KMS-11 (cell line): ENCODE results near the gene LRRC8D.

Source experiments
- H2AFZ ChIP-seq: fragments of 200-600 bp; sonication (generic); 2 replicates; pipeline ENCODE4 v1.6.1; 2016; ENCODE audit warnings: antibody characterized with exemption, mixed run types, low read depth
- H3K27ac ChIP-seq: fragments of 200-600 bp; sonication (generic); 2 replicates; pipeline ENCODE4 v1.6.1; 2016; ENCODE audit warnings: mild to moderate bottlenecking, mixed run types
- H3K27me3 ChIP-seq: fragments of 200-600 bp; sonication (generic); 2 replicates; pipeline ENCODE4 v1.6.1; 2017; ENCODE audit warnings: mild to moderate bottlenecking, low read depth, mixed run types, moderate library complexity; ENCODE audit not compliant: insufficient read depth
- H3K36me3 ChIP-seq: fragments of 200-600 bp; sonication (generic); 2 replicates; pipeline ENCODE4 v1.6.1; 2017; ENCODE audit warnings: mild to moderate bottlenecking, mixed run types; ENCODE audit not compliant: insufficient read depth
- H3K4me1 ChIP-seq: fragments of 200-600 bp; sonication (generic); 2 replicates; pipeline ENCODE4 v1.6.1; 2016; ENCODE audit warnings: mild to moderate bottlenecking, low read depth, mixed run types; ENCODE audit not compliant: poor library complexity, severe bottlenecking
- H3K4me2 ChIP-seq: fragments of 200-600 bp; sonication (generic); 2 replicates; pipeline ENCODE4 v1.7.0; 2016; ENCODE audit warnings: mild to moderate bottlenecking, mixed run types
- H3K4me3 ChIP-seq: fragments of 200-600 bp; sonication (generic); IDR thresholded peaks from 2 replicates; pipeline ENCODE4 v1.6.1; 2017; ENCODE audit warnings: low read depth, low read length, mixed read lengths; ENCODE audit not compliant: insufficient read depth
- H3K79me2 ChIP-seq: fragments of 200-600 bp; sonication (generic); 2 replicates; pipeline ENCODE4 v1.6.1; 2016; ENCODE audit warnings: low read depth, mixed run types; ENCODE audit not compliant: insufficient read depth
- H3K9ac ChIP-seq: fragments of 200-600 bp; sonication (generic); 2 replicates; pipeline ENCODE4 v1.6.1; 2016; ENCODE audit warnings: mild to moderate bottlenecking, mixed run types
- H4K20me1 ChIP-seq: fragments of 200-600 bp; sonication (generic); 2 replicates; pipeline ENCODE4 v1.6.1; 2016; ENCODE audit warnings: mild to moderate bottlenecking, mixed run types; ENCODE audit not compliant: insufficient read depth
- CTCF ChIP-seq: fragments of 200-600 bp; sonication (generic); conservative IDR thresholded peaks from 2 replicates; pipeline ENCODE4 v1.6.1; 2017; ENCODE audit warnings: low read depth, mild to moderate bottlenecking, antibody characterized with exemption, low read length, moderate library complexity, mixed read lengths

Gene LRRC8D

DNA sequence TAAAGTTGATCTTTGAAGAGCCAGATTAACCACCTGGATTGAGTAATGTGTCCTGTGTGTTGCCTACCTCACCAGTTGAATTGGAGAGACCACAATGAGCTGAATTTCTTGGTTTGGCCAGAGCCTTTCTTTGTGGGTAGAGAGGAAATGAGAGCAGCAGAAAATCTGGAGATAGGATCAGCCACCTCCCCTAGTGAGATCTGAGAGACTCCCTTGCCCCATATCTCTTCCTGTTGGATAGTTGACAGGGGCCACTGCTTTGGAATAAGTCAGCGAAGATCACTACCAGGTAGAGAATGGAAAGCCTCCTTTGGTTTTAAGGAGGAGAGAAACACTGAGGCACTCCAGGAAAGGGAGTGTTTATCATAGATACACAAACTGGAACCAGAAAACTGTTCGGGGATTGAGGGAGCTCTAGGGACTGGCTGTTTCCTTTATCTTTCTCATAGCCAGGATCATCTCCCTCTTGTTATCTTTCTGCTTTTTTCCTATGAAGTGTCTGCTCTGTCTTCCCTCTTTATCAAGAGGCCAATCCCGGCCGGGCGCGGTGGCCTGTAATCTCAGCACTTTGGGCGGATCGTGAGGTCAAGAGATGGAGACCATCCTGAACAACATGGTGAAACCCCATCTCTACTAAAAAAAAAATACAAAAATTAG, 152.8 kb downstream of the LRRC8D start:
- Histone ChIP-seq H3K36me3 (no peaks in the 10 kb centered on the region), H3K9ac (no peak overlapping the region), H3K27me3 (no peaks in the 10 kb centered on the region), H2AFZ (no peak overlapping the region), H3K4me1 (no peaks in the 10 kb centered on the region), H3K4me2 (no peak overlapping the region), H4K20me1 (no peaks in the 10 kb centered on the region), H3K4me3 (no peak overlapping the region), H3K79me2 (no peaks in the 10 kb centered on the region), H3K27ac (no peak overlapping the region)
- no peak for TF ChIP-seq CTCF

- no peak for TF ChIP-seq CTCF
- no peak overlapping the region for H3K4me3 ChIP-seq
- no peak overlapping the region for H2AFZ ChIP-seq
- H3K4me2 ChIP-seq = no peak overlapping the region
- no peaks in the 10 kb centered on the region for H4K20me1 ChIP-seq
- H3K36me3 ChIP-seq = no peaks in the 10 kb centered on the region
- H3K79me2 ChIP-seq = no peaks in the 10 kb centered on the region
- H3K9ac ChIP-seq = no peak overlapping the region
- H3K4me1 ChIP-seq = no peaks in the 10 kb centered on the region
- no peaks in the 10 kb centered on the region for H3K27me3 ChIP-seq
- H3K27ac ChIP-seq = no peak overlapping the region
Measured at GRCh38 chr1:89974256-89974655, 153.4 kb downstream of the LRRC8D start.

- Histone ChIP-seq H2AFZ (no peak overlapping the region), H3K27me3 (no peaks in the 10 kb centered on the region), H3K9ac (no peak overlapping the region), H3K4me2 (no peak overlapping the region), H3K4me1 (no peaks in the 10 kb centered on the region), H3K79me2 (no peaks in the 10 kb centered on the region), H3K27ac (no peak overlapping the region), H3K36me3 (no peaks in the 10 kb centered on the region), H4K20me1 (no peaks in the 10 kb centered on the region), H3K4me3 (no peak overlapping the region)
- no peak for TF ChIP-seq CTCF
Measured at GRCh38 chr1:89974696-89975470, 154.1 kb downstream of the LRRC8D start.

GRCh38 chr1:89975540-89976125, 154.8 kb downstream of the LRRC8D start:
- TF ChIP-seq CTCF = no peak
- Histone ChIP-seq H3K27me3 (no peaks in the 10 kb centered on the region), H3K27ac (no peak overlapping the region), H2AFZ (no peak overlapping the region), H3K4me2 (no peak overlapping the region), H3K4me1 (no peaks in the 10 kb centered on the region), H3K79me2 (no peaks in the 10 kb centered on the region), H4K20me1 (no peaks in the 10 kb centered on the region), H3K9ac (no peak overlapping the region), H3K4me3 (no peak overlapping the region), H3K36me3 (no peaks in the 10 kb centered on the region)
